HFF-Myc (cell line): ENCODE results near the gene LOC101059915.
"Not testable (repeated sequence)": the region's sequence is repeated elsewhere in the genome, so short reads cannot be mapped to it uniquely, and the experiment has no call there.

ENCODE experiments used
- DNase-seq: peaks from one replicate; pipeline ENCODE4 v3.0.0-alpha.2; 2011; ENCODE audit warnings: low read depth; ENCODE audit errors: extremely low read depth
- H3K4me3 ChIP-seq: replicated peaks from 2 replicates; pipeline ENCODE4 v1.5.1; 2011; ENCODE audit warnings: low read depth, mild to moderate bottlenecking, control low read depth, low read length

The LOC101059915 gene

GRCh38 chrX:71716323-71716722 is 49.0 kb downstream of the LOC101059915 start:
- H3K4me3 ChIP-seq: not testable (repeated sequence)

DNA sequence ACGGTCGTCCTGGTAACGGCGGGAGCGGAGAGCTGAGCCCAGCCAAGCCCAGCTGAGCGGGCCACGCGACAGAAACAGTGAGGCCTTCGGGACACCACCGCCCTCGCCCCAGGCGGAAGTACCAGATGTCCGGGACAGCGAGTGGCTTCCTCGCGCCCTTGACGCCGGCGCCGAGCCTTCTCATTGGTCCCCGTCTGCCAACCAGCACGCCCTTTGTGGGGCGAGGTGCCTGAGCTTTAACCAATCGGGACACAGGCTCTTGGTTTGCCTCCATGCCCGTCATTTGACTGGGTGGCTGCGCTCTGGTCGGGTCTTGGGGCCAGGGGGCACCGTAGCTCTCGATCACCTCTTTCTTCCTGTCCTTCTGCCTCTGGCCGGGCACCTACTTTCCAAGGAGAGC is 50.8 kb downstream of the LOC101059915 start, which contains the start of gene CXorf49:
Gene CXorf49, minus strand, starts transcription at position 101 of the 400 bp plus-strand sequence. CDS start 134 bp downstream, outside the sequence.
- H3K4me3 ChIP-seq, DNase-seq: not testable (repeated sequence)

More at GRCh38 chrX:71716323-71716722, 49.0 kb downstream of the LOC101059915 start:
- not testable (repeated sequence) for DNase-seq

DNA sequence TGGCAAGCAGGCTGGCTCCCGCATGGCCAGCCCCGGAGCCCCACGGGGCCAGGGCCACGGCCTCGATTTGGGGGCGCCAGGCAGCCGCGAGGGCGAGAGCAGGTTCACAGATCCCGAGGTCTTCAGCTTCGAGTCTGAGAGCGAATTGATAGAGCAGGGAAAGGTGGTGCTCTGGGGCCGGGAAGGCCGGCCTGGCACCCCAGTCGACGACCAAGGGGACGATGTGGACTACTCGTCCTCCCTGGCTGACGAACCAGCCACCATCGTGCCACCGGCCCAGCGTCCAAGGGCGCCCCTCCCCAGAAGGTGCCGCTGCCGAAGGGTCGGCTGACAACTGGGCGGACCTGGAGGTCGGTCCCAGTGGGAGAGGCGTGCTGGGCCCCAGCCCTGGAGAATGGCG is 51.8 kb downstream of the LOC101059915 start:
- not testable (repeated sequence) for H3K4me3 ChIP-seq, DNase-seq

- DNase-seq, H3K4me3 ChIP-seq: not testable (repeated sequence)
Measured at GRCh38 chrX:71720289-71720886, 53.0 kb downstream of the LOC101059915 start.
